HUES48 (cell line): ENCODE measurements around the gene CCDC57.
"Not testable (repeated sequence)": the region's sequence is repeated elsewhere in the genome, so short reads cannot be mapped to it uniquely, and the experiment has no call there.

Source experiments
- H3K27ac ChIP-seq: one replicate; pipeline ENCODE4 v1.7.0; 2013; ENCODE audit warnings: low read depth, low read length, inconsistent platforms
- H3K27me3 ChIP-seq: 2 replicates; pipeline ENCODE4 v1.6.1; 2013; ENCODE audit warnings: mild to moderate bottlenecking, low read length; ENCODE audit not compliant: control insufficient read depth, insufficient read depth
- H3K36me3 ChIP-seq: 2 replicates; pipeline ENCODE4 v1.6.1; 2013; ENCODE audit warnings: low read length; ENCODE audit not compliant: control insufficient read depth, insufficient read depth
- H3K4me1 ChIP-seq: 2 replicates; pipeline ENCODE4 v1.6.1; 2013; ENCODE audit warnings: mild to moderate bottlenecking, low read length; ENCODE audit not compliant: control insufficient read depth, insufficient read depth
- H3K4me3 ChIP-seq: 2 replicates; pipeline ENCODE4 v1.5.1; 2013; ENCODE audit warnings: mild to moderate bottlenecking, low read depth, low read length
- H3K9ac ChIP-seq: 2 replicates; pipeline ENCODE4 v1.6.1; 2013; ENCODE audit warnings: mild to moderate bottlenecking, low read depth, low read length, moderate library complexity
- H3K9me3 ChIP-seq: 2 replicates; pipeline ENCODE4 v1.6.1; 2013; ENCODE audit warnings: low read length; ENCODE audit not compliant: control insufficient read depth, insufficient read depth

CCDC57 gene

GRCh38 chr17:82152556-82153294 is 59.9 kb downstream of the CCDC57 start:
- H3K36me3 ChIP-seq = no peaks in the 10 kb centered on the region
- no peaks in the 10 kb centered on the region for H3K27me3 ChIP-seq
- no peaks in the 10 kb centered on the region; the same call in none of the 2 replicates for H3K9me3 ChIP-seq
- no peak overlapping the region for H3K27ac ChIP-seq
- no peaks in the 10 kb centered on the region for H3K4me1 ChIP-seq
- no peak overlapping the region for H3K4me3 ChIP-seq
- no peak overlapping the region for H3K9ac ChIP-seq

- H3K9me3 ChIP-seq = no peaks in the 10 kb centered on the region; the same call in none of the 2 replicates
- no peak overlapping the region for H3K9ac ChIP-seq
- no peaks in the 10 kb centered on the region for H3K27me3 ChIP-seq
- H3K4me1 ChIP-seq = no peaks in the 10 kb centered on the region
- no peaks in the 10 kb centered on the region for H3K36me3 ChIP-seq
- no peak overlapping the region for H3K27ac ChIP-seq
- no peak overlapping the region for H3K4me3 ChIP-seq
Observed at GRCh38 chr17:82152114-82152513, 60.5 kb downstream of the CCDC57 start.

DNA sequence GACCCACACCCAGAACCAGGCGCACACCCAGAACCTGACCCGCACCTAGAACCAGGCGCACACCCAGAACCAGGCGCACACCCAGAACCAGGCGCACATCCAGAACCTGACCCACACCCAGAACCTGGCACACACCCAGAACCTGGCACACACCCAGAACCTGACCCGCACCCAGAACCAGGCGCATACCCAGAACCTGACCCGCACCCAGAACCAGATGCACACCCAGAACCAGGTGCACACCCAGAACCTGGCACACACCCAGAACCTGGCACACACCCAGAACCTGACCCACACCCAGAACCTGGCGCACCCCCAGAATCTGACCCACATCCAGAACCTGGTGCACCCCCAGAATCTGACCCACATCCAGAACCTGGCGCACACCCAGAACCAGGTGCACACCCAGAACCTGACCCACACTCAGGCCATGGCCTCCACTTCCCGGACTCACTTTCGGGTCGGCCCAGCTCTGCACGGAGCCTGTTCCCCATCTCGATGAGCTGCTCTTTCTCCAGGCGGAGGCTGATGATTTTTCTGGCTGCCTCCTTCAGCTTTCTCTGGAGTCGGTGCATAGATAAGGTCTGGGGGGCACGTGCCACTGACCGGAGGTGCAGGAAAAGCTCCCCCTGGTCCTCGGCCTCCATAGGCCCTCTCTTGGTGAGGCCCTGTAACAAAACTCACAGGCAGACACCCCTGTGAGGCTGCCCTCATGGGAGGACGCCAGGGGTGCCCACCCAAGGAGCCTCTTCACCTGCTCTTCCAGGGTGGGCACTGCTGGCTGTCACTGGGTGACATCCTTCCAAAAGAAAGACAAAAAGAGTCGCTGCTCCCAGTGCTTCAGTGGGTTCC is 61.3 kb downstream of the CCDC57 start:
- H3K9ac ChIP-seq = no peak overlapping the region
- no peaks in the 10 kb centered on the region for H3K4me1 ChIP-seq
- H3K4me3 ChIP-seq = no peak overlapping the region
- H3K36me3 ChIP-seq = no peaks in the 10 kb centered on the region
- no peak overlapping the region for H3K27ac ChIP-seq
- H3K27me3 ChIP-seq = no peaks in the 10 kb centered on the region
- H3K9me3 ChIP-seq = no peaks in the 10 kb centered on the region; the same call in none of the 2 replicates

DNA sequence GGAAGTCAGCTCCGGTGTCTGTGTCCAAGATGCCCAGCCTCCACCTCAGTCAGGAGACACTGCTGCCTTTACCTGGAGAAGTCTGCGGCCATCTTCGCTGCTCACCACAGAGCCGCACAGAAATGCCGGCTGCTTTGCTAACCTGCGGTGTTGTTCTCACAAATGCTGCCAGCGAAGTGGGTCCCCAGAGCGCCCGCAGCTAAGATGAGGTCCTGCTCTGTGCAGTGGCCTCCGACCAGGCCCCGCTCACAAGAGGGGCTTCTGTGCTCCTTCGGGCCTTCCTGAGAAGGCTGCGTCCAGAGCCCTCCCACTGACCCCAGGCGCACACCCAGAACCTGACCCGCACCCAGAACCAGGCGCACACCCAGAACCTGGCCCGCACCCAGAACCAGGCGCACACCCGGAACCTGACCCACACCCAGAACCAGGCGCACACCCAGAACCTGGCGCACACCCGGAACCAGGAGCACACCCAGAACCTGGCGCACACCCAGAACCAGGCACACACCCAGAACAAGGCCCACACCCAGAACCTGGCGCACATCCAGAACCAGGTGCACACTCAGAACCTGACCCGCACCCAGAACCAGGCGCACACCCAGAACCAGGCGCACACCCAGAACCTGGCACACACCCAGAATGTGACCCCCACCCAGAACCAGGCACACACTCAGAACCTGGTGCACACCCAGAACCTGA is 63.1 kb downstream of the CCDC57 start:
- H3K27ac ChIP-seq = no peak overlapping the region
- H3K9me3 ChIP-seq = no peaks in the 10 kb centered on the region; the same call in none of the 2 replicates
- H3K9ac ChIP-seq = no peak overlapping the region
- no peaks in the 10 kb centered on the region for H3K4me1 ChIP-seq
- H3K27me3 ChIP-seq = no peaks in the 10 kb centered on the region
- no peaks in the 10 kb centered on the region for H3K36me3 ChIP-seq
- H3K4me3 ChIP-seq = no peak overlapping the region

- no peaks in the 10 kb centered on the region; the same call in none of the 2 replicates for H3K9me3 ChIP-seq
- no peaks in the 10 kb centered on the region for H3K36me3 ChIP-seq
- H3K27me3 ChIP-seq = no peaks in the 10 kb centered on the region
- no peak overlapping the region for H3K27ac ChIP-seq
- H3K4me1 ChIP-seq = no peaks in the 10 kb centered on the region
- no peak overlapping the region for H3K4me3 ChIP-seq
- H3K9ac ChIP-seq = no peak overlapping the region
Observed at GRCh38 chr17:82148997-82149396, 63.6 kb downstream of the CCDC57 start.

GRCh38 chr17:82148011-82148410 is 64.6 kb downstream of the CCDC57 start:
- Histone ChIP-seq H3K27ac (no peak overlapping the region), H3K27me3 (no peaks in the 10 kb centered on the region), H3K9me3 (no peaks in the 10 kb centered on the region; the same call in none of the 2 replicates), H3K4me1 (no peaks in the 10 kb centered on the region), H3K9ac (no peak overlapping the region), H3K4me3 (no peak overlapping the region), H3K36me3 (no peaks in the 10 kb centered on the region)

GRCh38 chr17:82146663-82147654 is 65.7 kb downstream of the CCDC57 start:
- Histone ChIP-seq H3K27ac (no peak overlapping the region), H3K9me3 (no peaks in the 10 kb centered on the region; the same call in none of the 2 replicates), H3K4me1 (no peaks in the 10 kb centered on the region), H3K27me3 (no peaks in the 10 kb centered on the region), H3K36me3 (no peaks in the 10 kb centered on the region), H3K4me3 (no peak overlapping the region), H3K9ac (no peak overlapping the region)

- no peaks in the 10 kb centered on the region for H3K27me3 ChIP-seq
- no peak overlapping the region for H3K27ac ChIP-seq
- no peaks in the 10 kb centered on the region; the same call in 1 of the 2 replicates for H3K9me3 ChIP-seq
- H3K4me1 ChIP-seq = no peaks in the 10 kb centered on the region
- no peaks in the 10 kb centered on the region for H3K36me3 ChIP-seq
- no peak overlapping the region for H3K9ac ChIP-seq
- H3K4me3 ChIP-seq = no peak overlapping the region
Observed at GRCh38 chr17:82145550-82146155, 67.0 kb downstream of the CCDC57 start.

- H3K9ac ChIP-seq = no peak overlapping the region
- no peak overlapping the region for H3K27ac ChIP-seq
- H3K36me3 ChIP-seq = no peaks in the 10 kb centered on the region
- H3K4me3 ChIP-seq = no peak overlapping the region
- H3K4me1 ChIP-seq = no peaks in the 10 kb centered on the region
- H3K9me3 ChIP-seq = no peaks in the 10 kb centered on the region
- no peaks in the 10 kb centered on the region for H3K27me3 ChIP-seq
Observed at GRCh38 chr17:82143333-82143732, 69.3 kb downstream of the CCDC57 start.

- H3K27ac ChIP-seq, H3K4me1 ChIP-seq, H3K27me3 ChIP-seq, H3K9me3 ChIP-seq, H3K4me3 ChIP-seq, H3K9ac ChIP-seq, H3K36me3 ChIP-seq: not testable (repeated sequence)
Observed at GRCh38 chr17:82139961-82140360, 72.7 kb downstream of the CCDC57 start.
